Left cardiac atrium (tissue), 4 donors: ENCODE measurements around the gene CDC45. TPM values are rescaled to one million over a fixed set of nuclear protein-coding genes. Genes with fewer than 3 reads are reported as not detected.

Experiments used
- ATAC-seq, 2 donors: fragments of 200-7000 bp; cut with Tn5 transposase; one replicate each; pipeline ENCODE4 v1.9.1; 2020; ENCODE audit warnings: mild to moderate bottlenecking in 2 of 2, moderate library complexity in 2 of 2
- DNase-seq: peaks from one replicate; pipeline ENCODE4 v3.0.0-alpha.2; 2020
- intact Hi-C, 2 donors: fragments of 100-400 bp; cut with DNase I; formaldehyde crosslinking; loops; one replicate each; pipeline versions ENCODE4 v1.14.1 to v1.15.1; 2022 to 2023
- total RNA-seq, 2 donors: library from RNA; stranded (reverse); fragmentation: NEBNext Ultra II Directional; extraction: Animal tissue kit (Norgen Biotek cat#: 25700); gene quantifications; one replicate each; pipeline ENCODE4 v1.2.1, GENCODE V29; 2021
- donor health status: DM: no; HTN: yes; CAD: no.
- donor health status: DM: no; HTN: yes; CAD: no; lungs with severe emphysema.
- donor health status: DM: yes; HTN: yes; CAD: no.
- donor health status: Dilated cardiomyopathy.

The CDC45 gene
- total RNA-seq, 2 donors from 2014 or later = 0.34 to 2.1 TPM

DNA sequence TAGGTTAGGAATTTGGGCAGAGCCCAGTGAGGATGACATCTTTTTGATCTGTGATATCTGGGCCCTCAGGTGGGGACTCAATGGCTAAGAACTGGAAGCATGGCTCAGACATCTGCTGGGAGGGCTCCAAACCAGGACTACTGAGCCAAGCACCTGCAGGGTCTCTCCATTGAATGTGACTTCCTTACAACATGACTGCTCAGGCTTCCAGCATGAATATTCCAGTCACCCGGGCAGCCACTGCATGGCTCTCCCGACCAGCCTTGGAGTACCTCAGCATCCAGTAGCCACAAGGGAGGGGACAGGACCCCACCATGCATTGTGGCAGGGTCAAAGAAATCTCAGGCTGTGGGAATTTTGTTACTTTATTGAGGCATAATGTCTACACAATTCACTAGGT lies 8.6 kb downstream of the CDC45 start:
- intact Hi-C loops = no loop called here
- ATAC-seq = no peak
- no peak for DNase-seq

DNA sequence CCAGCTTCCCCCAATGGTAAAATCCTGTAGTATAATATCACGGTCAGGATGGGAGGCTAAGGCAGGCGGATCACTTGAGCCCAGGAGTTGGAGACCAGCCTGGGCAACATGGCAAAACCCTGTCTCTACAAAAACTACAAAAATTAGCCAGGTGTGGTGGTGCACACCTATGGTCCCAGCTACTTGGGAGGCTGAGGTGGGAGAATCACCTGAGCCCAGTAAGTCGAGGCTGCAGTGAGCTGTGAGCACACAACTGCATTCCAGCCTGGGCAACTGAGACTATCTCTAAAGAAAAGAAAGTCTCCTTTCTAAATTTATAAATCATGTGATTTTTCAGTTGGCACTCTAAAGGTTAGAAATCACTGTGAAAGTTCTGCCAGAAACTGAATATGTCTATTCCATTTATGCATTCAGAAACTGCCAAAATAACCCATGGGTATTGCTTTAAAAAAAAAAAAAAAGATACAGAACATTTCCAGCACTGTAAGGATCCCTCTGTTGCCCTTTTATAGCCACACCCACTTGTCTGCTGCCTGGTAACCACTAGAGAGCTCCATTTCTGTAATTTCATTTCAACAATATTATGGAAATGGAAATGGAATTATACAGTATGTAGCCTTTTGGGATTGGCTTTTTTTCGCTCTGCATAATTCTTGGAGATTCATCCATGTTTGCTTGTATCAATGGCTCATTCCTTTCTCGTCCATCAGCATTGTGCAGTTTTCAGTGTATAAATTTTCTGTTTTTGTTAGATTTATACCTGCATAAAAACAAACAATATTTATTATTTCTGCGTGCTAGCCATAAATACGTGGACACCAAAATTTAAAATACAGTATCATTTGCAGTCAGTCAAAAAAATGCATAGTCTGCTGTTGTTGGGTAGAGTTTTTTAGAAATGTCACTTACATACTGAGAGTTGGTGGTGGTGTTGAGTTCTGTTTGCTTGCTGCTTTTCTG lies 9.4 kb downstream of the CDC45 start:
- DNase-seq (no peak), ATAC-seq (peak; percentile 47 to 71)
- intact Hi-C loops = no loop called here

DNA sequence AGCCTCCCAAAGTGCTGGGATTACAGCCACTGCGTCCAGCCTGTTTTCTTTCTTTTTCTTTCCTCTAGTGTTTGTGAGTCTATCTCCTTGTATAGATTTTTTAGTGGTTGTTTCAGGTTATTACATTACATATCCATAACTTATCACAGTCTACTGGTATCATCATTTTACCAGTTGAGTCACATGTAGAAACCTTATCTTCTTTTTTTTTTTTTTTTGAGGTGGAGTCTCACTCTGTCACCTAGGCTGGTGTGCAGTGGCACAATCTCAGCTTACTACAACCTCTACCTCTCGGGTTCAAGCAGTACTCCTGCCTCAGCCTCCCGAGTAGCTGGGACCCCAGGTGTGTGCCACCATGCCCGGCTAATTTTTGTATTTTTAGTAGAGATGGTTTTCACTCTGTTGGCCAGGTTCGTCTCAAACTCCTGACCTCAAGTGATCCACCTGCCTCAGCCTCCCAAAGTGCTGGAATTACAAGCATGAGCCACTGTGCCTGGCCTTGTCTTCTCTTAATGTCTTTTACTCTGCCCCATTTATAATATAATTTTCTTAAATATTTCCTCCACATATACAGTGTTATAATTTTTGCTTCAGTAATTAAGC lies 11.0 kb downstream of the CDC45 start:
- DNase-seq (no peak), ATAC-seq (no peak)
- intact Hi-C loops = no loop called here

DNA sequence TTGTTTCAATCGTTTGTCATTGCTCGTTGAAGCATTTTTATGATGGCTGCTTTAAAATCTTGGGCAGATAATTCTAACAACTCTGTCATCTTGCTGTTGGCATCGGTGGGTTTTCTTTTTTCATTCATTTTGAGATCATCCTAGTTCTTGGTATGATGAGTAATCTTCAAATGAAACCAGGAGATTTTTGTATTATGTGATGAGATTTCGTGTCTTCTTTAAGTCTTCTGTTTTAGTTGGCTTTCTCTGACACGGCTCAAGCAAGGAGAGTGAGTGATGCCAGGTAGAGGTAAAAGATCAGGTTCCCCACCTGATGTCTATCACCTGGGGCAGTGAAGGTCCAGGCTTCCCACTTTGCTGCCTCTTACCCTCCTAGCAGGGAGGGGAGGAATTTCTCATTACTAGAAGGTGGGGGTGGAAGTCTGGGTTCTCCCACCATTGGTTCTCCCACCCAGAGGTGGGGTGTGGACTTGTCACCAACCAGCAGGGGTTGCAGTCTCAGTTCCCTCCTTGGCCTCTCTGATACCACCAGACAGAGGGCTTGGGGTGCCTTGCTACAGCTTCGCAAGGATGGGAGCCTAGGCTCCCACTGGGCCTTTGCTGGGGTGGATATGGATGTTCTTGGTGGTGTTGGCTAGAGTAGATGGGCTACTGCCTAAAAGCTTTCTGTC lies 12.9 kb downstream of the CDC45 start:
- ATAC-seq = no peak
- DNase-seq = no peak
- intact Hi-C loops = no loop called here

DNA sequence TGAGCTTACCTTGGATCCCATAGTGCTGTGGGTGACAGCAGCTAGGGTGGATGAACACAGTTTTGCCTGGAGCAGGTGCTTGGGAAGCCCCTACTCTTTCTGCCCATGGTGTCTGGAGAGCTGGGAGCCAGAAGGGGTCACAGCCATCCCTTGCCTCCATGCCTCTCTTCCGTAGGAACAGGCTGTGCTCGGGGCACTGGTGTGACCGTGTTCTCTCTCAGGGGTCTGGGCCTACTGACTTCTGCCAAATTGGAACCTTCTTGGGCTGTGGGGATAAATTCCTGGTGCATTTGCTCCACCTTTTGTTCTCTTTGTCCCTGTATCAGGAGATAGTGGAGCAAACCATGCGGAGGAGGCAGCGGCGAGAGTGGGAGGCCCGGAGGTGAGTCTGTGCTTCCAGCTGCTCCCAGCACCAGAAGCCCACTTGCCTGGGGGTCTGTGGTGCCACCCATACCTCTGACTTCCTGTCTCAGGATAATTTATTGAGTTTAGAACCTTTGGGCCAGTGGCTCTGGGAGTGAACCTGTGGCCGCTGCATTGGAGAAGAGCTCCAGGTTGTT lies 14.4 kb downstream of the CDC45 start:
- DNase-seq (no peak), ATAC-seq (no peak)
- intact Hi-C loops = no loop called here

DNA sequence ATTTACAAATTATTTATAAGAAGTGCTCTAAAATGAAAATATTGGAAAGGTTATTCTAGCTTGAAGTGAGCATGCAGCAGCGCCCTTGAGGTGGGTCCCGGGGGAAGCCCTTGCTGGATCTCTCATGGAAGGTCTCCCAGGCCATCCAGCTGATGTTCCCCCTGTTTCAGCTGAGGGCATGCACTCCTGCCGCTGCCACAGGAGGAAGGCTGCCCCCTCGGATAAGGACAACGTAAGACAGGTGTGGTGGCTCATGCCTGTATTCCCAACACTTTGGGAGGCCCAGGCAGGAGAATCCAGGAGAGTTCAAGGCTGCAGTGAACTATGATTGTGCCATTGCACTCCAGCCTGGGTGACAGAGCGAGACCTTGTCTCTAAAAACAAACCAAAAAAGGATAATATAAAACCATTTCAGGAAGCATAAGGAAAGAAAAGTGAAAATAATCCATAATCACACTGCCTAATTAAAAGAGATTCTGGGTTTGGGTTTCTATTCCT lies 15.0 kb downstream of the CDC45 start:
- intact Hi-C loops = loop anchor here (5.0 kb wide), 1 partner anchor 138 kb away; no protein-coding TSS in a partner anchor
- no peak for ATAC-seq

DNA sequence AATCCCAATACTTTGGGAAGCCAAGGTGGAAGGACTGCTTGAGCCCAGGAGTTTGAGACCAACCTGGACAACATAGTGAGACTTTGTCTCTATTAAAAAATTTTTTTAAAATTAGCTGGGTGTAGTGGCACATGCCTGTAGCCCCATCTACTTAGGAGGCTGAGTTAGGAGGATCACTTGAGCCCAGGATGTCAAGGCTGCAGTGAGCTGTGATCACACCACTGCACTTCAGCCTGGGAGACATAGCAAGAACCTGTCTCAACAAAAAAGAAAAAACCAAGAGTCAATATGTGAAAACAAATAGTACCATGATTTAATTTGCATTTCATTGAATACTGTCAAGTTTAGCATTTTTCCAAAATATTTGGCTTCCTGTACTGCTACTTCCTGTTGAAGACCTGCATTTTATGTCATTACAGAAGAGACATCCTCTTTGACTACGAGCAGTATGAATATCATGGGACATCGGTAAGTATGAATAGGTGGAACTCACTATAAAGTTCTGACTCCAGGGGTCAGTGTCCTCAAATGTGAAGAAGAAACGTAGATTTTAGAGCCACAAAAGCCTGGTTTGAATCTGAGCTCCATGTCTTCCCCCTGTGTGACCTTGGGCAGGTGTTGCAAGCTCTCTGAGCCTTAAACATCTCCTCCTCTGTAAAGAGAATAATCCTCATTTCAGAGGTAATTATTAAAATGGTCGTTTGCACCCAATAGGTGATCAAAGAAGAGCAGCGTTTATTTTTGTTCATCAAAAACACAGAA lies 16.0 kb downstream of the CDC45 start:
- intact Hi-C loops = loop anchor here (5.0 kb wide), 1 partner anchor 137 kb away; no protein-coding TSS in a partner anchor
- ATAC-seq = no peak
- DNase-seq = no peak

More for the DNA sequence above, 15.0 kb downstream of the CDC45 start:
- DNase-seq = no peak

DNA sequence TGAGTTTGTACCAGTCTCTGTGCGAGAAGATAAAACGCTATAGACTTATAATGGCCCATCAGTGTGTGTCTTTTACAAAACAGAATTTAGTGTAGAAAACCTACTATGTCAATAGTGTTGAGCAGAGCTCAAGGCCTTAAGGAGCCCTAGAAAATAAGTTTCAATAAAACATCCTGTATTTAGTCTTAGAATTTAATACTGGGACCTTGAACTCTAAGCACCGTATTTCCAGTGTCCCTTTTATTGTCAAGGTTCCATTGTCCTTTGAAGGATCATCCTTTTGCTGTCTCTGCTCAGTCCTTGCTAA lies 16.6 kb downstream of the CDC45 start:
- intact Hi-C loops = loop anchor here (5.0 kb wide), 1 partner anchor 136 kb away; no protein-coding TSS in a partner anchor
- DNase-seq (no peak), ATAC-seq (no peak)

DNA sequence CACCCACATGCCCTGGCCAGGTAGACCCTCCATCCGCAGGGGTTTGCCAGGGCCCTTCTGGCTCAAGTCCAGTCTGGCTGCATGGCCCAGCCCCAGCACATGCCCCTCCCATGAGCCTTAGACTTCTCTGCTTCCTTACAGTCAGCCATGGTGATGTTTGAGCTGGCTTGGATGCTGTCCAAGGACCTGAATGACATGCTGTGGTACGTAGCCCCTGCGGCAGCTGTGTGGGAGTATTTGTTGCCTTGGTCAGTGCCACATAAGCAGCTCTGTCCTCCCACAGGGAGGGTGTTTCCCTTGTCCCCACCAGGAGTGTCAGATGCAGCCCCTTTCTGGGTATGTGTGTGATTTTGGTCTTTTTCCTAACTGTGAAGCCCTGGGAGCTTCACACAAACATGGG lies 17.5 kb downstream of the CDC45 start:
- intact Hi-C loops = loop anchor here (5.0 kb wide), 1 partner anchor 135 kb away; no protein-coding TSS in a partner anchor
- peak in 1 of 2 donors; percentile 39 for ATAC-seq
- no peak for DNase-seq

DNA sequence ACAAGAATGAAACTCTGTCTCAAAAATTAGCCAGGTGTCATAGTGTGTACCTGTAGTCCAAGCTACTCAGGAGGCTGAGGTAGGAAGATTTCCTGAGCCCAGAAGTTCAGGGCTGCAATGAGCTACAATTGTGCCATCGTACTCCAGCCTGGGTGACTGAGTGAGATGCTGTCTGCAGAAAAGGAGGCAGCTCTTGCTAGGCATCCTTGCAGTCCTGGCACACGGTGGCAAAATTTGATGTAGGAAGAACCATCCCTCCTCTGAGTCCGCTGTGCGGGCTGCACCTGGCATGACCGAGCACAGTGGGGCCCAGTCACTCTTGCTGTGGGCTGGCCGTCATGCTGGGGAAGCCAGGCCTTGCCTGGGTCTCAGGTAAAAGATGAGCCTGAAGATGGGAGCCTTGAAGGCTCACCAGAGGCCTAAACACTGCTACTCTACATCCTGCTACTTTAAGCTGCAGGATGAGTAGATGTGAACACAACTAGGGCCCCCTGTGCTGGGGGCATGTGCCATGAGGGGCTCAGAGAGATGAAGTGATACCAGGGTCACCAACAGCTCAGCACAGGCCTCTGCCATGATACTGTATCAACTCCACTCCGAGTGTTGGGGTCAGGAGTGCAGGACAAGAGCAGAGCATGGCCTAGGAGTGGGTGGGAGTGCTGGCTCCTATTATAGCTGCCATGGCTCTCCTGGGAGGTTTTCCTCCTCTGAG lies 18.6 kb downstream of the CDC45 start:
- DNase-seq (no peak), ATAC-seq (no peak)
- intact Hi-C loops = loop anchor here (5.0 kb wide), 1 partner anchor 134 kb away; no protein-coding TSS in a partner anchor

DNA sequence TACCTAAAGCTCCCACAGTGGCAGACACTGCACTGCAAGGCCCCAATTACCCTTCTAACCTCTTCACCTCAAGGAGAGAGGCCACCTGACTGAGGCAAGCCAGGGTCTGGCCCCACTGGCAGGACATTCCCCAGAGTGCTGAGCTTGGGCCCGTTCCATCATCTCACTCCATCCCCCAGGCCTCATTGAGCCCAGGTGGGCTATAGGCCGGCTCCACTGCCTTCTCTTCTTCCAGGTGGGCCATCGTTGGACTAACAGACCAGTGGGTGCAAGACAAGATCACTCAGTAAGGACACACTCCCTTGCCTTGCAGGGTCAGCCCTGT lies 19.1 kb downstream of the CDC45 start:
- ATAC-seq = no peak
- intact Hi-C loops = loop anchor here (5.0 kb wide), 1 partner anchor 133 kb away; no protein-coding TSS in a partner anchor
- DNase-seq = no peak

DNA sequence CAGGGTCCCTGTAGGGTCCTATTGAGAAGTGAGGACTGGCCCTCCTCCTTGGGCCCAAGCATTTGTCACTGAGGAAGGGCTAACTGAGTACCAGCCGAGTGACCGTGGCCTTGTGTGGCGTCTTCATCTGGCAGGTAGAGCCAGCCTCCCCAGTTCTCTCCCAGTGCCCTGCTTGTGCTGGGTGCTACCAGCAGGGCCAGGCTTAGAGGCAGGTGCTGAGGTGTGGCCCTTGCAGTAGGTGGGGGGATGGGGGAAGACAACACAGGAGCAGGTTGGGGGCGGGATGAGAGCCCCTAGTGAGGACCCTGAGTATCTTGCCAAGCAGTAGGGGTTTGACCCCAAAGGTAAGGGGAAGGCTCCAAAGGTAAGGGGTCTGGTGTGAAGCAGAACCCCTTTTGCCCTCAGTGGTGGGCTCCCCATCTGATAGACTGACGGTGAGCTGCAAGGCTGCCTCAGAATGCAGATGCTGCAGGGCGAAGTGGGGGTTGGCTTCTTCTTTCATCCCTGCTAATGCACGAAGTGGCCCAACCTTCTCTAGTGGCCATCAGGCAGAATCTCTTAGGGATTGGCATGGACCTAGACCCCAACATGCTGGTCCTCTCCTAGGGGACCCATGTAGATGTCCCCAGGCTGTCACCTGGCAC lies 19.6 kb downstream of the CDC45 start:
- DNase-seq = no peak
- ATAC-seq = no peak
- intact Hi-C loops = loop anchor here (5.0 kb wide), 1 partner anchor 133 kb away; no protein-coding TSS in a partner anchor

DNA sequence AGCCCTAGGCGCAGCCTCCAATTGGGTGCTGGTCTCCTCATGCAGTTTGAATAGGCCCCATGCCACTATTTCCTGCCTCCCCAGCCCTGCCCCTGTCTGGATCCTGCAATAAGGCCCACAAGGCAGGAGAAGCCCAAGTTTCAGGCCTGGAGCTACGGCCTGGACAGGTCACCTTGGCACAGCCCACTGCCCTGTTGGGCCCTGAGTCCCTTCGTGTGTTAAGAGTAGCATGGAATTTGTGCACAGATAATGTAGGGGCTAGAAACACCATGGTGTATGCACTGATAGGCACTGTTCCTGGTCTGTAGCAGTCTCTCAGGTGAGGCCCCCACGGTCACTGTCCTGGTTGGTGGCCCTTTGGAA lies 20.1 kb downstream of the CDC45 start:
- intact Hi-C loops = loop anchor here (5.0 kb wide), 1 partner anchor 132 kb away; no protein-coding TSS in a partner anchor
- ATAC-seq = no peak

DNA sequence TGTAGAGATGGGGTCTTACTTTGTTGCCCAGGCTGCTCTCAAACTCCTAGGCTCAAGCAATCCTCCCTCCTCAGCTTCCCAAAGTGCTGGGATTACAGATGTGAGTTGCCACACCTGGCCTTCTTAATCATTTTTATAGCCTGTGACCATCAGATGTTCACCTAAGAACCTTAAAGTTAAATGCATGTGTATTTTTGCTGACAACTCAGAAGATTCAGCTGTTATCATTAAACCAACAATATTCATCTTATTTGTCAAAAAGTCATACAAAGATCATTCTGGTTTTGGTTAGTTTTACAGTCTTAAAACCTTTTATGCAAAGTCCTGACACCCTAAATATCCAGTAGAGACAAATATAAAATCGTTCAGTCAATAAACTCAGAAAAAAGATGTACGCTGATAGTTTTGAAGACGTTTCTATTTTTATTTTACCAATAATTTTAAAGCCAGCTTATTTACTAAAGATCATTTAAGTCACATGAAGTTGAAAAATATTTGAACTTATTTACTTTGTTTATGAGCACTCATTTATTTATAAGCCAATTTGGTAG lies 22.3 kb downstream of the CDC45 start:
- intact Hi-C loops = no loop called here
- no peak for ATAC-seq
- no peak for DNase-seq

More for the DNA sequence above, 20.1 kb downstream of the CDC45 start:
- no peak for DNase-seq

DNA sequence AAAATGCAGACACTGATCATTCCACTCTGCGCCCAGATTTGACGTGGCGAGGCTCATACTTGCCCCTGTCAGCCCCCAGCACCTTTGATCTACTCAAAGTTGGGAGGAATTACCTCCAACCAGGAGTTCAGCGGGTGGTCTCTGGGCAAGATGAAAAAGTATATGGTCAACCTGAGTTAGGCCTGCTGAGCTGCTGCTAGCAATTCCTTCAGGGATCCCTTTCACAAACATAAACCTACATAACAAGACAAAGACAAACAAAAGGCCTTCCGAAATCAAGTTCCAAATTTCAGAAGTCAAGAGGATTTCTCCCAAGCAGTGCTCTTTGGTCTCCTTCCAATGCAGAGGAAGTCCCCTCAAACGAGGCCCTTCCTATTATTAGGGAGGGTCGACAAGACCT lies 23.6 kb downstream of the CDC45 start:
- DNase-seq (no peak), ATAC-seq (no peak)
- intact Hi-C loops = no loop called here

DNA sequence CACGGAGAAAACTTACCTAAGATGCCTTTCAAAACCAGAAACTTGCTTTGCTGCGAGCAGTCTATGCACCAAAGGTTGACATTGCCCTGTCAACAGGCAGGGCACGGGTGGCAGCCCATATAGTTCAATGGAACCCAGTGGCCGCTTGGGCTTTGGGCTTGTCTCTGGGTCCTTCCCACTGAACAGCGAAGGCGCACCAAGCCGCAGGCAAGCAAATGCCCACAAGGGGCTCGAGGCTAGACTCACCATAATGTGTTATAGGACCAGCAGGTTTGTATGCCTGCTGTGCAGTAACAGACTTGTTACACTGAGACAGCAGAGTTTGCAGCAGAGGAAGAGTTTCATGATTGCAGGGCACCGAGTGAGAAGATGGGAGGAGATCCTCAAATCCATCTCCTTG lies 24.1 kb downstream of the CDC45 start:
- DNase-seq (no peak), ATAC-seq (no peak)
- intact Hi-C loops = no loop called here
